Urinary bladder (tissue), 4 donors: ENCODE measurements around the gene BCL10. TPM values are rescaled to one million over a fixed set of nuclear protein-coding genes. Genes with fewer than 3 reads are reported as not detected.
A peak's percentile ranks its signal among the peaks of the same experiment; 100 is the strongest.

Experiments used
- DNase-seq: peaks from one replicate; pipeline ENCODE4 v3.0.0-alpha.2; 2015; ENCODE audit errors: extremely low spot score
- H3K27ac ChIP-seq: one replicate; pipeline ENCODE4 v1.5.1; 2013; ENCODE audit warnings: low read depth, mild to moderate bottlenecking, moderate library complexity
- H3K36me3 ChIP-seq: one replicate; pipeline ENCODE4 v1.6.1; 2013; ENCODE audit warnings: mild to moderate bottlenecking, moderate library complexity; ENCODE audit not compliant: insufficient read depth
- H3K4me1 ChIP-seq: one replicate; pipeline ENCODE4 v1.6.1; 2013; ENCODE audit warnings: mild to moderate bottlenecking, moderate library complexity; ENCODE audit not compliant: insufficient read depth
- H3K4me3 ChIP-seq: one replicate; pipeline ENCODE4 v1.5.1; 2013; ENCODE audit warnings: low read depth, low read length
- WGBS: extraction: QIAGEN DNeasy Blood & Tissue Kit; methylation state at CpG from one replicate; pipeline ENCODE4 v1.1.7; 2013; 5-methylcytosine and 5-hydroxymethylcytosine counted together
- polyA plus RNA-seq: library from polyadenylated mRNA; stranded (reverse); fragments of 200-250 nt; gene quantifications from one replicate; pipeline ENCODE4 v1.2.3, GENCODE V29; 2013
- total RNA-seq: library from RNA; depleted of rRNA; stranded (reverse); fragments of >200 nt; gene quantifications from one replicate; pipeline ENCODE4 v1.2.3, GENCODE V29; 2014
- donor health status: healthy with polysubstance abuse.
- donor health status: healthy.

The BCL10 gene
- total and polyA plus RNA-seq, 2 donors, result 9.6 to 36.6 TPM

DNA sequence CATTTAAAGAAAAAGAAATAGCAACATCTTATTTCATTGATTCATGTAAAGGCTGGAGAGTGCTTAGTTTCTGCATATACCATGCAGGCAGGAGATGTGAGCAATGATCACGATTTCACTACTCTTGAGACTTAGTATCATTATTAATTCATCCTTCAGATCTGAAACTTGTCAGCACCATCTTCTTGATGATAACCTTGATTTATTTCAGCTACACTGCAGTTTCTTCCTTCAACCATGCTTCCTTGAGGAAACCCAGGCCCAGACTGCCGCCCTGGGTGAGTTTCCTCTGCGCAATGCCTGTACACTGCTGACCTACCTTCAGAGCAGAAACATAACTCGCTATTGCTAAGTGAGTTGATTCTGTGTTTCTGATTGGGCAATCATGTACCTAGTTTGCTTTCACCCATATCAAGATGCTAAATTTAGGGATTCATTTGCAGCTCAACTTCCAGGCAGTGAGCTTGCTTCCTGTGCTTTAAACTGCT is 13.5 kb upstream of the BCL10 start:
- no peaks in the 10 kb centered on the region for H3K4me1 ChIP-seq
- no peak overlapping the region for H3K4me3 ChIP-seq
- WGBS, result 80% methylated on average over 4 of the region's 4 CpGs
- H3K36me3 ChIP-seq, result no peaks in the 10 kb centered on the region
- no peak overlapping the region for H3K27ac ChIP-seq
- DNase-seq, result no peak

DNA sequence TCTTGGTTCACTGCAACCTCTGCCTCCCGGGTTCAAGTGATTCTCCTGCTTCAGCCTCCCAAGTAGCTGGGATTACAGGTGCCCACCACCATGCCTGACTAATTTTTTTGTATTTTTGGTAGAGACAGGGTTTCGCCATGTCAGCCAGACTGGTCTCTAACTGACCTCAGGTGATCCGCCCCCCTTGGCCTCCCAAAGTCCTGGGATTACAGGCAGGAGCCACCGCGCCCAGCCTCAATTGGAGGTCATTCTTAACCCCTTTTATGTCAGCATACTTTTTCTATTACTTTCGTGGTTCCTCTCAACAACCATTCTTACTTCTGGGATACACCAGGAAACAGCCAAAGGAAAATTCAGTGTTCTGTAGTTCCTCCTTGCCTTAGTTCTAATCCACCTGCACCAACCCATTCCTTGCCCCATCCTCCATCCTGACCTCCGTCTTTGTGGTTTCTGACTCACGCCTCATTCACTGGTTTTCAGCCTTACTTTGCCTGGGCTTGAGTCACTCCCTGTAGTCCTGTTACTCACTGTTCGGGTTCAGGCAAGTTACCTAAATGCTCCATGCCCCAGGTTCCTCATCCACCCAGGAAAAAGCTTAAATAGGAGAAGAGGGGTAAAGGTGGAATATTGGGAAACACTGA is 12.9 kb upstream of the BCL10 start:
- DNase-seq, result no peak
- H3K27ac ChIP-seq, result no peak overlapping the region
- no peaks in the 10 kb centered on the region for H3K36me3 ChIP-seq
- no peak overlapping the region for H3K4me3 ChIP-seq
- WGBS, result 88% methylated on average over 9 of the region's 9 CpGs
- H3K4me1 ChIP-seq, result no peaks in the 10 kb centered on the region

DNA sequence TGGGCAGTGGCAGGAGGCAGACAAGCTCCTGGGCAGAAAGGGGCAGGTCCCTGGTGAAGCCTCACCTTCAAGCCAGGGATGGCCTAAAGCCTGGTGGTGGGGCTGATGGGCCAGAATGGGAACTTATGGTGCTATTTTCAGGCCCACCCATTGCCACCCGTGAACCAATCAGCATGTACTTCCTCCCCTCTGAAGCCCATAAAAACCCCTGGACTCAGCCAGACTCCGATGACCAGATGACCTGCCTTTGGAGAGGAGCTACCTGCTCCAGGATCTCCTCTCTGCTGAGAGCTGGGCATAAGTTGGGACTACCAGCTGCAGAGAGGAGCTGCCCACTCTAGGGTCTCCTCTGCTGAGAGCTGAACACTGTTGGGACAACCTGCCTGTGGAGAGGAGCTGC is 7.8 kb upstream of the BCL10 start:
- 93% methylated on average over 2 of the region's 2 CpGs for WGBS
- Histone ChIP-seq H3K36me3 (no peaks in the 10 kb centered on the region), H3K4me1 (no peaks in the 10 kb centered on the region), H3K27ac (no peak overlapping the region), H3K4me3 (no peak overlapping the region)
- no peak for DNase-seq

DNA sequence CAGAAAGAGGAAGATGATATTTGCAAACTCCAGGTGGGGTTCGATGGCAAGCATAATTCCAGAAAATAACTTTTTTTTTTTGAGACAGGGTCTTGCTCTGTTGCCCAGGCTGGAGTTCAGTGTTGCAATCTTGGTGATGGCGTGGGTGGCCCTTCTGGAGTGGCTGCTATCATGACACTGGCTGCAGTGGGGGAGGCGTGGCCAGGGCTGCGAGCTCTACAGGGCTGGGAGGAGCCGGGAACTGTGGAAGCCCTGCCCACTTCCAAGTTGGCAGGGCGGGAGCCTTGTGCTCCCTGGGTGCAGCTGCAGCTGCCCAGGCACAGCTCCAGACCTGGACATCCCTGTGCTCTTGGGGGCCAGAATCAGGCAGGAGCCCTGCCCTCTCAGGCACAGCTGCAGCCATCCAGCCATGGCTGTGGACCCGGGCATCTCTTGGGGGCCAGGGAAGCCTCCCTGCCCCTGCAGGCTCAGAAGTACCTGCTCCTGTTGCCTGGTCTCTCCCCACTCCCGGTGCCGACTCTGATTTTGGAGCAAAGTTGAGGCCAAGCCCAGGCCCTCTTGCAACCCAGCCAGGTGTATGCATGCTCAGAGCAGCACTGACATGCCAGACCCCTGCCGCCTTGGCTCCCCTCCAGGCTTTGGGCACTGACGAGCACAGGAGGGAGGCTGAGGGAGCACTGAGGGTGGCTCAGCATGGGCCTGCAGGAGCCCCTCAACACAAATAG is 7.2 kb upstream of the BCL10 start:
- Histone ChIP-seq H3K27ac (no peak overlapping the region), H3K4me1 (no peaks in the 10 kb centered on the region), H3K4me3 (no peak overlapping the region), H3K36me3 (no peaks in the 10 kb centered on the region)
- WGBS, result 78% methylated on average over 11 of the region's 11 CpGs
- no peak for DNase-seq

DNA sequence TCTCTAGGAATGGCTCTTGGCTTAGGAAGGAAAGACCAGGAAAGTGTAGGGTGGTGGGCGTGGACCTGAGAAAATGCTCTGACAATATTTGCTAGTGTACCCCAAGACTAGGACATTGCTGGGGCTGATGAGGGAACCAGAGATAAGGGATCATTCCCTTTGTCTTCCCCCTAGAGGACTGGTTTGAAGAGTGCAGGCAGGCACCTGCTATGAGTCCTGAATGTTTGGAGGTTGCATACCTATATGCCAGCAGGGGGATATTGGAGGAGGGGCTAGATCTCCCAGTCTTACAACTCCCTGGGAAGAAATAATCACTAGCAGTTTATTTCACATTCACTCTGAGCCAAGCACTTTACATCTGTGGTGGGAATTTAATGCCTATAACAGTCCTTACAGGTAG is 6.0 kb upstream of the BCL10 start:
- 90% methylated on average over 1 of the region's 1 CpG for WGBS
- H3K4me1 ChIP-seq, result no peaks in the 10 kb centered on the region

DNA sequence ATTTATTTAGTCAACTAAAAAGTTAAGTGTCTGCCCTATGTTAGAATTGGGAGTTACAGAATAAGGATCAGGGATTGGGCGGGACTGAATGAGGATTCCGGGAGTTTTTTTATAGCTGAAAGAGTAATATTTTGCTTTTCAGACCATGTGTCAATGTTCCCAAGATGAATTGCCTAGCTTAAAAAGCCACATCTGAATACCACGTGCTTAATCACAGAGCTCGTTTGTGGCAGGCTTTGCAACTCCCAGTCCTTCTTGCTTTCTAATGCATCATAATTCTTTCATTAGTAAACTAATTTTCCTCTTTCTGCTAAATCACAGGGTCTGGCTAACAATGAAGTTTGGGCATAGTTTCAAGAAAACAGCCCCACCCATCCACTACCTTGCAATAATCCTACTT is 4.2 kb upstream of the BCL10 start:
- H3K36me3 ChIP-seq, result no peaks in the 10 kb centered on the region
- no peaks in the 10 kb centered on the region for H3K4me1 ChIP-seq
- no peak overlapping the region for H3K27ac ChIP-seq
- H3K4me3 ChIP-seq, result no peak overlapping the region
- DNase-seq, result no peak
- WGBS, result 69% methylated on average over 4 of the region's 4 CpGs

More for the DNA sequence above, 6.0 kb upstream of the BCL10 start:
- DNase-seq, result no peak
- Histone ChIP-seq H3K36me3 (no peaks in the 10 kb centered on the region), H3K27ac (no peak overlapping the region), H3K4me3 (no peak overlapping the region)

DNA sequence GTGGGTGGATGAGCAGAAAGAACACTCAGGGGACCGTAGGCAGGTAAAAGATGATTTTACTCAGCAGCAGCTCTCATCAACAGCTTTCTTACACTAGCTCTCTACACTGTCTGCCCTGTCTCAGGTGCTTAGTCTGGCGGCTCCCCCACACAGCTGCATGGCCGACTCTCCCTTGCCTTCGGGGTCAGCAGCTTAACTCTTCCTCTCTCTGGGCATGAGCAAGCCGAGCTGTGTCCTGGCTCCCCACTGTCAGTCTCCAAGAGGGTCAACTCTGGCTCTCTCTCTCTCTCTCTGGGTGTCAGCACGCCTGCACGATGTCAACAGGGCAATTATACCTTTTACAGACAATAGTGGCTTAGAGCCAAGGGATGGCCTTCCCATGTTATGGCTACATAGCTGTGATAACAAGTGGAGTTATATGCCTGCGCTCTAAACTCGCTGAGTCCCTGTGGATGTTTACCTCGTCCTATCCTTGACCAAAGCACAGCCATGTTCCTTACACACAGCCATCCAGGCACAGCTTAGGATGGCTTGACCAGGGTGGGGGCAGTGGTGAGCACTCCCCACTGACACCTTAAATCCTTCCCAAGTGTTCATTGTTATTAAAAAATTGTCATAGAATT is 3.1 kb upstream of the BCL10 start:
- Histone ChIP-seq H3K36me3 (no peaks in the 10 kb centered on the region), H3K4me1 (no peaks in the 10 kb centered on the region), H3K27ac (no peak overlapping the region), H3K4me3 (no peak overlapping the region)
- no peak for DNase-seq
- WGBS, result 75% methylated on average over 10 of the region's 10 CpGs

DNA sequence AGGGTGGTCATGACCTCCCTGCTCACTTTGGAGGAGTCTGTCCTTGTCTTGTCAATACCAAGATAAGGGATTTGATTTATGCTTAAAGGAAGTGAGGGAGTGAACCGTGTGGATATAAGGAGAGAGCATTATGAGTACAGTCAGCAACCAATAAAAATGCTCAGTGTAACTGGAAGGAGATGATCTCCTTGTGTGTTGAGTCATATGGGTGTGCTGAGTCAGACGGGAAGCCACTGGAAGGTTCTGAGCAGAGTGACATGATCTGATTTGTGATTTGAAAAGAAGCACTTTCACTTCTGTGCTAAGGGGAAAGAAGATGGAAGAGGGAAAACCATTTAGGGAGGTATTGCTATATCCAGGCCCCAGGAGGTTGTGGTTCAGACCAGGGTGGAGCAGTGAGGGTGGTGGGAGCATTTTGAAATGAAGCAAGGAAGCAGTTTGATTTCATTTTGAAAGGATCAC is 2.5 kb upstream of the BCL10 start:
- Histone ChIP-seq H3K4me3 (no peak overlapping the region), H3K27ac (no peak overlapping the region)

DNA sequence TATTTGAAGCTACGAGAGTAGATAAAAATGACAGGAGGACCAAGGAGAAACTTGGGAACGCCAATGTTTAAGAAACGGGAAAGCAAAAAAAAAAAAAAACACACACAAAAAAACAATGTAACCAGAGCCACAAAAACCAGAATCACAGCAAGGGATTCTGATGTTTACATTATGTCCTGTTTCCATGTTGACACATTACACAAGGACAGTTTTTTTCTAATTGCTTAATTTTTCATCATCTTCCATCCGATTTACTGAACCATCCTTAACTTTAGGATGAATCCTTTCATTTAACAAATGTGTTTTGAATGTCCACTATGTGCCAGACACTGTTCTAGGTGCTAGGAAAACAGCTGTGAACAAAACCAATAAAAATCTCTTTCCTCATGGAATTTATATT is 1.4 kb upstream of the BCL10 start:
- no peak overlapping the region for H3K27ac ChIP-seq
- WGBS, result 84% methylated on average over 4 of the region's 4 CpGs
- H3K4me3 ChIP-seq, result no peak overlapping the region
- no peaks in the 10 kb centered on the region for H3K36me3 ChIP-seq
- no peak for DNase-seq
- H3K4me1 ChIP-seq, result no peaks in the 10 kb centered on the region

More for the DNA sequence above, 2.5 kb upstream of the BCL10 start:
- Histone ChIP-seq H3K36me3 (no peaks in the 10 kb centered on the region), H3K4me1 (no peaks in the 10 kb centered on the region)
- DNase-seq, result no peak
- WGBS, result 10% methylated on average over 2 of the region's 2 CpGs

DNA sequence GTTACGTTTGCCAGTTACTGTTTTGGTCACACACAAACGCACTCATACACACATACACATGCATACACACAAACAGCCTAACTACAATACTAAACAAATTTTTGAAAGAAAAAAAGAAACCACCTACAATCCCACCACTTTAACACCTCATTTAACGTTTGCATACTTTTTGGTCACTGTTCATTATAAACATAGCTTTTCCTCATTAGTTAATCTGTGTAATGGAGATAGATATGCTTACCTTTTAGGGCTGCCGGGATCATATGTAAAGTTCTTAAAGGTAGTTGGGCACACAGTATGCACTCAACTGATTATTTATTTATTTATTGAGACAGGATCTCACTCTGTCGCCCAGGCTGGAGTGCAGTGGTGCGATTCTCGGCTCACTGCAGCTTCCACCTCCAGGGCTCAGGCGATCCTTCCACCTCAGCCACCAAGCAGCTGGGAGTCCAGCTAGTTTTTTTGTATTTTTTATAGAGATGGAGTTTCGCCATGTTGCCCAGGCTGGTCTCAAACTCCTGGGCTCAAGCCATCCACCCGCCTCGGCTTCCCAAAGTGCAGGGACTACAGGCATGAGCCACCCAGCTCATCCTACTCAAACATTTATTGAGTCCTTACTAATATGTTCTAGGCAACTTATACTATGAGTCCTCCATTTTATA is 677 bp upstream of the BCL10 start:
- Histone ChIP-seq H3K4me3 (peak overlapping the region; percentile 59), H3K27ac (peak overlapping the region; percentile 68), H3K4me1 (no peaks in the 10 kb centered on the region), H3K36me3 (no peaks in the 10 kb centered on the region)
- 61% methylated on average over 11 of the region's 11 CpGs for WGBS
- DNase-seq, result no peak

DNA sequence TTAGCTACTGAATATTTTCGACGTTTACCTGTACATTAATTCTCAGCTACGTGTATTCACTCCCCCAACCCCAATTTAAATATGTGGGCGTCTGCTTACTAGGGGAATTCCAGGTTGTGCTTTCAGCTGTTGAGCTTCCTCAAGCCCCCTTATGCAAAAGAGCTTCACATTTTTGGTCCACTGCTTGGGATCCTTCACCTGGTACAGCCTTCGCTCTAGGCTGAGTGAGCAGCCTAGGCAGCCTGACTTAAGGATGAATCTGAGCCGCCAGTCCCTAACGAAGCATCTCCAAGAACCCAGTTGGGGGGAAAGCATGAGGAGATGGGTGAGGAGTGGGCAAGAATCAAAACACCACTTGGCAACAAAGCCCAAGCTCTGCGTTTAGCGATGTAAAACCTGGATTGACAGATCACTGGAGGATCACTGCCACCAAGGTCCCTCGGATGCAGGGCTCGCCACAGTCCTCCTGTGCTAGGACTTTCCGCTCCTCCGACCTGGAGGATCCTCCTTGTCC is 674 bp downstream of the BCL10 start:
- Histone ChIP-seq H3K4me3 (peak overlapping the region; percentile 59), H3K27ac (peak overlapping the region; percentile 92), H3K4me1 (no peaks in the 10 kb centered on the region), H3K36me3 (no peaks in the 10 kb centered on the region)
- WGBS, result 2% methylated on average over 13 of the region's 13 CpGs
- no peak for DNase-seq

DNA sequence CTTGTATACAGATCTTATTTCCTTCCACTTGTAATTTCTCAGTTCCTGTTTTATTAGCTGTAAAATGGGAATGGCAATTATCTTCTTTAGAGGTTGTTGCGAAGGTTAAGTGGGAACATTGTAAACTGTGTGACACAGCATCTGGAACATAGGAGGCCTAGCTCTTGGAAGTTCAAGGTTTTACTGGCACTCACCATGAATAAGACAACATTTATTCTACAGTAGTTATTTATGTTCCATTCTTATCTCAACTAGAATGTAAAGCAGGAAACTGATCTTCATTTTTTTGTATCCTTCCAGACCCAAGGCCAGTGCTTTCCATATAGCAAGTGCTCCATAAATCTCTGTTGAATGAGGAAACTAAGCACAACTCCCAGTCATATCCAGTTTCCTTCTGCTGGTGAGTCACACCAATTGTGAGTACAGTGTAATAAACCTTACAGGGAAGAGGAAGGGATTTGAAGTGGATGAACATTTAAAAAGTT is 1.4 kb downstream of the BCL10 start:
- Histone ChIP-seq H3K4me1 (no peaks in the 10 kb centered on the region), H3K27ac (no peak overlapping the region), H3K36me3 (no peaks in the 10 kb centered on the region), H3K4me3 (peak overlapping the region; percentile 59)
- no peak for DNase-seq
- WGBS, result 57% methylated on average over 1 of the region's 1 CpG

DNA sequence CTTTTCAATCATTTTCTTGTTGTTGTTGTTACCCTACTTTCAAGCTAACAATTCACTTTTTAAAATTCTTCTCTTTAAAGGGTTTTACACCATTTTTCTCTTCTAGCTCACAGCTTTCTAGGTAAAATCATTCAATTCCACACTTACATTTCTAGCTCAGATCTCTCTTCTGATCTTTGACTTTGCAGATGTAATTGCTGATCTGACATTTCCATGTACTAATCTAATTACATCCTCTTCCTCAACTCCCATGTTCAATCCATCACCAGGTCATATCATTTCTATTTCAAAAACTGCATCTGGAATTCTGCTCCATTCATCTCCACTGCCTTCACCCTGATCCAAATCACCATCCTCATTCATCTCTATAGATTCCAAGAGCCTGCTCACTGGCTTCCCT is 3.0 kb downstream of the BCL10 start:
- H3K27ac ChIP-seq, result no peak overlapping the region
- DNase-seq, result no peak
- no peak overlapping the region for H3K4me3 ChIP-seq
- no peaks in the 10 kb centered on the region for H3K4me1 ChIP-seq
- H3K36me3 ChIP-seq, result no peaks in the 10 kb centered on the region
